HepG2 (cell line): ENCODE measurements around the gene SFXN2. TPM values are rescaled to one million over a fixed set of nuclear protein-coding genes. Genes with fewer than 3 reads are reported as not detected.

ENCODE experiments used
- ATAC-seq: fragments of 200-7000 bp; cut with Tn5 transposase; 3 replicates; pipeline ENCODE4 v1.9.1; 2020; ENCODE audit warnings: mild to moderate bottlenecking, moderate library complexity
- BruUV-seq: library from RNA; stranded (reverse); fragments of 400-500 nt; replicated peaks from 2 replicates; lab custom pipeline; 2021; lab: Mats Ljungman, UMichigan
- CTCF ChIA-PET: fragments of 300-600 bp; formaldehyde crosslinking; extraction: SDS; loops from one replicate; lab custom pipeline; 2021; ENCODE audit warnings: low total read pairs, inconsistent platforms, low intra/inter-chr PET ratio; lab: Yijun Ruan, JAX
- POLR2A ChIA-PET: fragments of 350-600 bp; sonication (Branson Sonifier 250); formaldehyde crosslinking; loops from one replicate; lab custom pipeline; 2020; ENCODE audit warnings: antibody characterized with exemption, inconsistent platforms; lab: Yijun Ruan, JAX
- DNase-seq: peaks from one replicate; pipeline ENCODE4 v3.0.0-alpha.2; 2015; ENCODE audit warnings: low spot score
- FAIRE-seq: peaks from 3 replicates; lab custom pipeline; 2011; peaks lifted over from hg19 to GRCh38; lab: Jason Lieb, UNC
- H2AFZ ChIP-seq: one replicate; pipeline ENCODE4 v1.6.1; 2011; ENCODE audit warnings: low read length, inconsistent platforms
- H3K27ac ChIP-seq: fragments of 300-600 bp; 3 replicates; pipeline ENCODE4 v1.8.0; 2011; ENCODE audit warnings: mixed run types, mild to moderate bottlenecking, mixed read lengths, low read length, inconsistent platforms; ENCODE audit not compliant: insufficient read depth; ENCODE audit errors: extremely low read length
- H3K27me3 ChIP-seq, 2 experiments: fragments of 200-600 bp in 1 of 2; 2 replicates in 1 of 2; 3 replicates in 1 of 2; pipeline versions ENCODE4 v1.6.0 to v1.8.0; 2011; ENCODE audit warnings: low read length in 2 of 2, mild to moderate bottlenecking in 2 of 2, moderate library complexity in 2 of 2, inconsistent platforms in 1 of 2; ENCODE audit not compliant: insufficient read depth in 2 of 2, control insufficient read depth in 1 of 2
- H3K36me3 ChIP-seq, 2 experiments: fragments of 200-600 bp in 1 of 2; replicated peaks in 1 of 2; 2 replicates in 1 of 2; 3 replicates in 1 of 2; pipeline versions ENCODE4 v1.5.1 to v1.8.0; 2011; ENCODE audit warnings: low read length in 2 of 2, inconsistent platforms in 1 of 2; ENCODE audit not compliant: insufficient read depth in 2 of 2, control insufficient read depth in 1 of 2
- H3K4me1 ChIP-seq: 2 replicates; pipeline ENCODE4 v1.5.1; 2012; ENCODE audit warnings: low read length, inconsistent platforms; ENCODE audit not compliant: insufficient read depth
- H3K4me2 ChIP-seq: 2 replicates; pipeline ENCODE4 v1.6.0; 2011; ENCODE audit warnings: low read depth, low read length, inconsistent platforms
- H3K4me3 ChIP-seq, 3 experiments: fragments of 200-600 bp in 1 of 3; sonication (generic), shearing (Covaris generic) in 1 of 3; replicated peaks in 1 of 3; 2 replicates each; pipeline ENCODE4 v1.5.1; 2011 to 2016; ENCODE audit warnings: low read length in 3 of 3, inconsistent platforms in 2 of 3, low read depth in 2 of 3, mild to moderate bottlenecking in 2 of 3, control low read depth in 1 of 3, mixed read lengths in 1 of 3; ENCODE audit not compliant: insufficient read depth in 1 of 3
- H3K79me2 ChIP-seq: one replicate; pipeline ENCODE4 v1.6.1; 2011; ENCODE audit warnings: low read length, inconsistent platforms; ENCODE audit not compliant: insufficient read depth
- H3K9ac ChIP-seq: 2 replicates; pipeline ENCODE4 v1.6.0; 2011; ENCODE audit warnings: mild to moderate bottlenecking, low read depth, low read length, inconsistent platforms; ENCODE audit not compliant: insufficient read depth
- H3K9me3 ChIP-seq: 2 replicates; pipeline ENCODE4 v1.5.1; 2012; ENCODE audit warnings: mild to moderate bottlenecking, low read length
- H4K20me1 ChIP-seq: 2 replicates; pipeline ENCODE4 v1.6.0; 2011; ENCODE audit warnings: inconsistent platforms, mild to moderate bottlenecking, low read length, moderate library complexity; ENCODE audit not compliant: insufficient read depth
- FOSL1 ChIP-seq: sonication (generic); formaldehyde crosslinking; IDR thresholded peaks from 2 replicates; pipeline ENCODE4 v1.9.0; 2021; ENCODE audit warnings: missing genetic modification reagents, borderline replicate concordance
- RXRA ChIP-seq: sonication (generic); formaldehyde crosslinking; IDR thresholded peaks from 2 replicates; pipeline ENCODE4 v1.5.1; 2020; ENCODE audit warnings: missing genetic modification reagents
- SOX13 ChIP-seq, 3 experiments: fragments of 450-650 bp in 1 of 3; sonication (generic) in 1 of 3; formaldehyde crosslinking in 1 of 3; IDR thresholded peaks in 2 of 3; conservative IDR thresholded peaks in 1 of 3; 2 replicates each; pipeline versions ENCODE4 v1.5.0 to v1.6.1; 2016 to 2020; ENCODE audit warnings: antibody characterized with exemption in 1 of 3, mild to moderate bottlenecking in 1 of 3, missing compliant biosample characterization in 1 of 3, missing genetic modification reagents in 1 of 3, moderate library complexity in 1 of 3
- ZKSCAN8 ChIP-seq: IDR thresholded peaks from 2 replicates; pipeline ENCODE4 v1.6.1; 2016; ENCODE audit warnings: borderline replicate concordance, missing genetic modification reagents, missing compliant biosample characterization
- ZSCAN22 ChIP-seq: sonication (generic); formaldehyde crosslinking; IDR thresholded peaks from 2 replicates; pipeline ENCODE4 v1.4.0; 2020; ENCODE audit warnings: mild to moderate bottlenecking, missing genetic modification reagents
- WGBS: methylation state at CpG from one replicate; pipeline ENCODE4 v1.1.6; 2017; ENCODE audit warnings: low lambda C conversion rate; 5-methylcytosine and 5-hydroxymethylcytosine counted together
- in situ Hi-C: cut with HindIII; loops from 2 replicates; pipeline ENCODE4 v1.10.0; 2017; ENCODE audit warnings: low pct_unique_long_range_greater_than_20kb; ENCODE audit not compliant: extremely low pct_ligation_motif_present
- intact Hi-C: fragments of 100-400 bp; cut with micrococcal nuclease; formaldehyde crosslinking; loops from one replicate; pipeline ENCODE4 v1.10.0; 2022; ENCODE audit not compliant: unreplicated experiment
- polyA plus RNA-seq, 8 experiments: library from polyadenylated mRNA; depleted of rRNA in 3 of 8; stranded (reverse) in 7 of 8; unstranded in 1 of 8; fragments of >200 nt; fragmentation: Illumina TruSeq in 4 of 8; extraction: Trizol in 4 of 8; gene quantifications; 2 replicates each; pipeline versions ENCODE4 v1.2.1 to v1.2.3, GENCODE V29; 2011 to 2016; ENCODE audit warnings: low read depth in 4 of 8, missing spikeins in 1 of 8, mixed read lengths in 1 of 8; ENCODE audit not compliant: insufficient read depth in 1 of 8
- total RNA-seq, 5 experiments: library from RNA; depleted of rRNA; stranded (reverse); fragments of >200 nt; fragmentation: Illumina TruSeq; extraction: Trizol; gene quantifications; 2 replicates each; pipeline ENCODE4 v1.2.3, GENCODE V29; 2016; ENCODE audit warnings: low read depth in 1 of 5
- TF ChIP-seq, protein P1 (sequence below): sonication (generic); formaldehyde crosslinking; IDR thresholded peaks from 2 replicates; pipeline ENCODE4 v1.4.0; 2020; ENCODE audit warnings: missing genetic modification reagents, mild to moderate bottlenecking, borderline replicate concordance
- TF ChIP-seq, protein P2 (sequence below): sonication (generic); formaldehyde crosslinking; conservative IDR thresholded peaks from 2 replicates; pipeline ENCODE4 v1.8.1; 2023; ENCODE audit warnings: missing genetic modification reagents

SFXN2 gene
- total and polyA plus RNA-seq, 2 of the 13 experiments (the other 11 are each of a cell fraction or from before 2014, with no cell fraction given), result 12.8 to 21.1 TPM

DNA sequence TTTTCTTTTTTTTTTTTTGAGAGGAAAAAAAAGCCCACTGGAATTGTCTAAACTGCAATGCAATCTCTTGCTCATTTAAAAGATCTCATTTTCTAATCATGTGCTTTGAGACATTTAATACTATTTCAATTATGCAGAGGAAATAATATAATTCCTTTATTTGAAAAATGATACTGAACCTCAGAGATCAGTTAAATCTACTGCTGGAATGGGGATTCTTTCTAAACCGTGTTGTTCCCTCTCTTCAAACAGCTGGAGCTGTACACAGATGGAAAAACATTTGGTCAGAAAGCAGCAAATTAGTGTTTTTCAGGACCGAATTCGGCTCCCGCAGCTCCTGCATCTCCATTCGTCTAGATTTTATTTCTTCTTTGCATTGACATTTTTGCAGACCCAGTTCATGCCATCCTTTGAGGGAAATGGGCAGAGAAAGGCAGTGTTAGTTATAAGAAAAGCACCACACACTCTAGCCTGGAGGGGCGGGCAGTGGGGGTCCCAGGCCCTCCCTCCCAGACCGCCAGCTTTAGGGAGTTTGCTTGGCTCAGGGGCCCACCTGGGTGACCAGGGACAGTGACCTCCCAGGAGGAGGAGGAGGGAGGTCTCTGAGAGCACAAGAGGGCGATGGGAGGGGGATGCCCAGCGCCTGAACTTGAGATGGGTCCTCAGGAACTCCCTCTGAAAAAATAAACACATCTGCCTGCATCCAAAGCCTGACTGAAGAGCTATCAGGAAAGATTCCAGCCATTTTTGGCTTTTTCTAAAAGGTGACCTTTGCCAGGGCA, 37.7 kb upstream of the SFXN2 start:
- peak overlapping the region; percentile 65 for H3K4me2 ChIP-seq

More for the DNA sequence above, 37.7 kb upstream of the SFXN2 start:
- DNase-seq, result no peak
- H4K20me1 ChIP-seq, result no peaks in the 10 kb centered on the region
- TF ChIP-seq, protein P1, sequence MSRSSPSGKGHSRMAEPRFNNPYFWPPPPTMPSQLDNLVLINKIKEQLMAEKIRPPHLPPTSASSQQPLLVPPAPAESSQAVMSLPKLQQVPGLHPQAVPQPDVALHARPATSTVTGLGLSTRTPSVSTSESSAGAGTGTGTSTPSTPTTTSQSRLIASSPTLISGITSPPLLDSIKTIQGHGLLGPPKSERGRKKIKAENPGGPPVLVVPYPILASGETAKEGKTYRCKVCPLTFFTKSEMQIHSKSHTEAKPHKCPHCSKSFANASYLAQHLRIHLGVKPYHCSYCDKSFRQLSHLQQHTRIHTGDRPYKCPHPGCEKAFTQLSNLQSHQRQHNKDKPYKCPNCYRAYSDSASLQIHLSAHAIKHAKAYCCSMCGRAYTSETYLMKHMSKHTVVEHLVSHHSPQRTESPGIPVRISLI (CRISPR knock-in tag), result peak; percentile 23; the same call in 1 of the 2 replicates
- no peak for TF ChIP-seq ZKSCAN8 (CRISPR knock-in tag)
- TF ChIP-seq, protein P2, sequence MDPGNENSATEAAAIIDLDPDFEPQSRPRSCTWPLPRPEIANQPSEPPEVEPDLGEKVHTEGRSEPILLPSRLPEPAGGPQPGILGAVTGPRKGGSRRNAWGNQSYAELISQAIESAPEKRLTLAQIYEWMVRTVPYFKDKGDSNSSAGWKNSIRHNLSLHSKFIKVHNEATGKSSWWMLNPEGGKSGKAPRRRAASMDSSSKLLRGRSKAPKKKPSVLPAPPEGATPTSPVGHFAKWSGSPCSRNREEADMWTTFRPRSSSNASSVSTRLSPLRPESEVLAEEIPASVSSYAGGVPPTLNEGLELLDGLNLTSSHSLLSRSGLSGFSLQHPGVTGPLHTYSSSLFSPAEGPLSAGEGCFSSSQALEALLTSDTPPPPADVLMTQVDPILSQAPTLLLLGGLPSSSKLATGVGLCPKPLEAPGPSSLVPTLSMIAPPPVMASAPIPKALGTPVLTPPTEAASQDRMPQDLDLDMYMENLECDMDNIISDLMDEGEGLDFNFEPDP (CRISPR knock-in tag), result no peak
- TF ChIP-seq ZSCAN22 (CRISPR knock-in tag), result no peak
- TF ChIP-seq FOSL1 (CRISPR knock-in tag), result no peak
- no peak for TF ChIP-seq SOX13 (IDR thresholded peaks at IDR 0.05)
- no peak for TF ChIP-seq SOX13 (CRISPR knock-in tag; conservative IDR thresholded peaks at IDR 0.05 in 1 of 2, IDR thresholded peaks at IDR 0.05 in 1 of 2)
- TF ChIP-seq RXRA, result no peak
- no peak overlapping the region for H3K27ac ChIP-seq
- H3K9me3 ChIP-seq, result no peaks in the 10 kb centered on the region
- CTCF ChIA-PET, result no interaction called here
- no peak for ATAC-seq
- intact Hi-C loops (loop anchor here (5.0 kb wide), 1 partner anchor 174 kb away; the partner anchor contains the start of genes ACTR1A and SUFU), in situ Hi-C loops (loop anchor here (5.0 kb wide), 1 partner anchor 36 kb away; the partner anchor contains the start of genes ARL3 and SFXN2)
- H3K36me3 ChIP-seq, result no peaks in the 10 kb centered on the region
- no peak for FAIRE-seq
- H2AFZ ChIP-seq, result no peak overlapping the region
- H3K4me3 ChIP-seq, result no peak overlapping the region
- no peaks in the 10 kb centered on the region for H3K79me2 ChIP-seq
- POLR2A ChIA-PET, result interaction anchor here (0.6 to 2.4 kb wide), 8 partner anchors 12 to 718 kb away, joined by 3 to 13 read pairs (median 6); partner anchors contain the start of genes ARL3 and SFXN2
- WGBS, result 53% methylated on average over 9 of the region's 9 CpGs
- no peak overlapping the region for H3K9ac ChIP-seq
- peaks cover 78% of the 10 kb centered on the region for H3K4me1 ChIP-seq
- BruUV-seq, result no TSS peak
- no peaks in the 10 kb centered on the region for H3K27me3 ChIP-seq
